T-helper 2 cell (primary cell): Measurements from ENCODE around the gene ARFGEF2.
"Not testable (repeated sequence)": the region's sequence is repeated elsewhere in the genome, so short reads cannot be mapped to it uniquely, and the experiment has no call there.

Source experiments
- DNase-seq, 5 experiments: peaks; one replicate each; pipeline versions ENCODE4 v3.0.0 to v3.0.0-alpha.2; 2012 to 2022

Gene ARFGEF2

DNA sequence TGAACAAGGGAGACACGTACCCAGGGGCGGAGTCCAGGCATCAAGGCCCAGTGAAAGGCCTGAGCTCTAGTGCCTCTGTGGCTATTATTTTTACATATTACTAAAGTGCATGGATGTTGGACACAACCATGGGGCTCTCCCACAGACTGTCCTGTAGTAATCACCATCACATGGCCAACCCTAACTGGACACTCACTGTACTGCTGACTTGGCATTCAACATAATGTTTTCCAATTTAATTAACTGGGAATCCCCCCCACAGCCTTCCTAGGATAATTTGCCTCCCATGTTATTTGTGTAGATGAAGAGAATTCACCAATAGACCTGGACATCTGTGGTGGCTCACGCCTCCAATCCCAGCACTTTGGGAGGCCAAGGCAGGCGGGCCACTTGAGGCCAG is 34.5 kb downstream of the ARFGEF2 start:
- no peak for DNase-seq

GRCh38 chr20:48957053-48957481 is 35.6 kb downstream of the ARFGEF2 start:
- DNase-seq, result no peak

DNA sequence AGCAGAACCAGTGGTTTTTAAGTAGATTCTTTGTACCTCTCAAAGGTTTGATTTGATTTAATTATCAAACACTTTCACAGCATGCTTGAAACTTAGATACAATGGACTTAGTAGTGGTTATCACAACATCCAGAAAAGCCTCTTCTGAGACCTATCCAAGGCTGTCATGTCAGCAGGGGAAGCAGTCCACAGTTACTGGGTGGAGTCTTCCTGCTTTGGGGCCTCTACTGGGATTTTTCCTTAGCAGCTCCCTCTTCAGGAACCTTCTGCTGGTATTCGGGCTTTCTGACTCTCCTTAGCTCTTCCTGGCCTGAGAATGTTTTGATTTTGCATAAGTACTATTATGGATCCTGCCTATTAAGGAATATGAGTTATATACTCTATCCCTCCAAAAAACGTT is 36.0 kb downstream of the ARFGEF2 start:
- no peak for DNase-seq

GRCh38 chr20:48958743-48959142 is 37.2 kb downstream of the ARFGEF2 start:
- DNase-seq, result no peak

DNA sequence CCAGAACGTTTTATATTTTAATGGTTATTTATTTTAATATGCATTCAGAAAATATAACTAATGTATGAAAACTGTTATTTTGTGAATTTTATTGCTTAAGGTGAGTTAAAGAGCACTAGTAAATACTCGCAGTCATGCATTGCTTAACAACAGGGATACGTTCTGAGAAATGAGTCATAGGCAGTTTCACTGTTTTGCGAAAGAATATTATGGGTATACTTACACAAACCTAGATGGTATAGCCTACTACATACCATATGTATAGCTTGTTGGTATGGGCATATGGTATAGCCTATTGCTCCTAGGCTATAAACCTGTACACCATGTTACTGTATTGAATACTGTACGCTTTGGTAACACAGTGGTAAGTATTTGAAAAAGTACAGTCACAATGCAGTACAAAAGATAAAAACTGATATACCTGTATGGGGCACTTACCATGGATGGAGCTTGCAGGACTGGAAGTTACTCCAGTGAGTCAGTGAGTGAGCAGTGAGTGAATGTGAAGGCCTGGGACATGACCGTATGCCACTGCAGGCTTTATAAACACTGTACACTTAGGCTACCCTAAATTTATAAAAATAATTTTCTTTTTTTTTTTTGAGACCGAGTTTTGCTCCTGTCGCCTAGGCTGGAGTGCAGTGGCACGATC is 38.5 kb downstream of the ARFGEF2 start:
- peak in 1 of 5 experiments; percentile 25 for DNase-seq

- no peak for DNase-seq
Measured at GRCh38 chr20:48962421-48962820, 40.9 kb downstream of the ARFGEF2 start.

DNA sequence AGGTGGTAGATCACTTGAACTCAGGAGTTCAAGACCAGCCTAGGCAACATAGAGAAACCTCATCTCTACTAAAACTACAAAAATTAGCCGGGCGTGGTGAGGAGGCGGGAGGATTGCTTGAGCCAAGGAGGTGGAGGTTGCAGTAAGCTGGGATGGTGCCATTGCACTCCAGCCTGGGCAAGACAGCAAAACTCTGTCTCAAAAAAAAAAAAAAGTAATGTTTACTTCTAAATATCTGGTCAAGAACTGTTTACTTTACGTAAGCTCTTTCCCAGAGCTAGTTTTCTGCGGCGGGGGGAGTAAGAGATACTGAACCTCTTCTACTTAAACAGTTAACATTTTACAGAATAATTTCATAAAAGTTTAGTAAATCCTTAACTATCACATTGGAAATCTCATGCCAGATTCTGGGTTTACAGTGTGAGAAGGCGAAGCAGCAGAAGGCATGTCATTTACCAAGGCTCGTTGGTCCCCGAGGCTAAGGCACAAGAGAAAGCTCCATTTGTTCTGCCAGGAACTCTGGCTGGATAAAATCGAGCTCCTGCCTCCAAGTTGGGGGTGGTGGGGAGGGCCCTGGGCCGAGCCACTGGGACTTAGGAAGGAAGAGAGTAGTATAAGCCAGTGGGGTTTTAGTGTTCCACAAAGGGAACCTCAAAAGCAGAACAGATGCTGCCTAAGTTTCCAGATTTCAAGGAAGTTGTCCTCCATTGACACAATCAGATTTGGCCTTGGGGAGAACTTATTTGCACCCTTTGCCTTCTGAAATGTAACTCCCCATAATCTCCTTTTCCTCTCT is 41.7 kb downstream of the ARFGEF2 start:
- no peak for DNase-seq

DNA sequence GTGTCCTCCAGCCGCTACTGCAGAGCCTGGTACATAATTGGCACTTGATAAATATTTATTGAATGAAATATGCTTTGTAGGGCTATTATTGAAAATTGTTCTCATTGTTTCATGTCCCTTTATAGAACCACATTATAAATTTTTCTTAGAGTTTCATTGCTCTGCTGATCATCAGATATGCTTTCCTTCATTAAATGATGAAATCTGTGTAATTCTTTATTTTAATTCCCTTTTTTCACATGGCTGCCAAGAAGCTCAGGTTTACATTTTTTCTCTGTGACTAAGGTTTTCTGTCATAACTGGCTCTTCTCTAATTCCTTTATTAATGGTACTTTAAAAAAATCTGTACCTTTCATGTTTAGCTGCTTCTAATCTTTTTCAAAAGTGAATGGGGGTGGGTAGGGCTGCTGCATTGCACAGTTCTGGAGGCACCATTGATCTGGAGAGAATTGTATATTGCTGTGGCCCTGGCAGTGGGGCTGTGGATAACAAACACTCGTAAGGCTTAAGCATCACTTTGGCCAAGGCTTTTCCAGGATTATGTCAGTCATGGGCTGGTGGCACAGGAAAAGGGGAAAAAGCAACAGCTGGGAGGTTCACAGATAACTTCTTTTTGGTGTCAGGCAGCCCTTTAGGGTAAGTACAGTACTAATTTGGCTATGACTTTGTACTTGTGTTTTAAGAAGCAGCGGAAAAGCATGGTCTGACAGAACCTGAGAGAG is 43.8 kb downstream of the ARFGEF2 start:
- no peak for DNase-seq

GRCh38 chr20:48970681-48971365 is 49.3 kb downstream of the ARFGEF2 start:
- DNase-seq, result no peak

- DNase-seq, result no peak
Measured at GRCh38 chr20:48971956-48972355, 50.4 kb downstream of the ARFGEF2 start.

- DNase-seq, result no peak
Measured at GRCh38 chr20:48972816-48973215, 51.3 kb downstream of the ARFGEF2 start.

- no peak for DNase-seq
Measured at GRCh38 chr20:48975955-48976354, 54.4 kb downstream of the ARFGEF2 start.

DNA sequence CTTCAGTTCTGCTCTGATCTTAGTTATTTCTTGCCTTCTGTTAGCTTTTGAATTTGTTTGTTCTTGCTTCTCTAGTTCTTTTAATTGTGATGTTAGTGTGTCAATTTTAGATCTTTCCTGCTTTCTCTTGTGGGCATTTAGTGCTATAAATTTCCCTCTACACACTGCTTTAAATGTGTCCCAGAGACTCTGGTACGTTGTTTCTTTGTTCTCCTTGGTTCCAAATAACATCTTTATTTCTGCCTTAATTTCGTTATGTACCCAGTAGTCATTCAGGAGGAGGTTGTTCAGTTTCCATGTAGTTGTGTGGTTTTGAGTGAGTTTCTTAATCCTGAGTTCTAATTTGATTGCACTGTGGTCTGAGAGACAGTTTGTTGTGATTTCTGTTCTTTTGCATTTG is 58.5 kb downstream of the ARFGEF2 start:
- DNase-seq, result not testable (repeated sequence)

DNA sequence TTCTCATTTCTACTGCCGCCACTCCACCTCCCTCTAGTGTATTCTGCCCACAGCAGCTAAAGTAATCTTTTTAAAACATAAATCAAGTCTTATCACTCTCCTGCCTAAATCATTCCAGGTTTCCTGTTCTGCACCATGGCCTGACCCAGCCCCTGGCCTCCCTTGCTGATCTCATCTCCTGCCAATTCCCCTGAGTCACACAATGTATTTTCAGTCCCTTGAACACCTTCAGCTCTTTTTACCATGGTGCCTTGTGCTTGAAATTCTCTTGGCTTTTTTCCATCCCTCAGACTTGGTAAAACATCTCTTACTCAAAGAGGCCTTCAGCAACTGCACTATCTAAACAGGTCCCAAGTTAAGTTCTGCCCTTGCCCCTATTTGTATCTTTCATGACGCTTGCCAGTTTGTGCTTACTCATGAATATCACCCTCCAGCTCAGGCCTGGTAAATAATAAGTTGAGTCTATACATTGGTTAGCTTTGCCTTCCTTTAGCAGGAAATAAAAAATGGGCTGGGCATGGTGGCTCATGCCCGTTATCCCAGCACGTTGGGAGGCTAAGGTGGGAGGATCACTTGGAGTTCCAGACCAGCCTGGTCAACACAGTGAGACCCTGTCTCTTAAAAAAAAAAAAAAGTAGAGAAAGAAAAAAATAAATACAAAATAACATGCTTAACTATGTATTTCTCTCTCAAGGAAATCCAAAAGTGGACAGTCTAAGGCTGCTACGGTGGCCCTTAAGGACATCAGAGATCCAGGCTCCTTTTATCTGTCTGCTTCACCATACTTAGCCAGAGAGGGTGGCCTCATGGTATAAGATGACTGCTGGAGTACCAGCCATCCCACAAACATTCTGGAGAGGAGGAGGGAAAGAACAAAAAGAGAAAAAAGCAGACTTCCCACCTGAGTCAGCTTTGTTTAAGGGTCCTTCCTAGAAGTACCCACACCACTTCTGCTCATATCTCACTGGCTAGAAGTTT is 62.2 kb downstream of the ARFGEF2 start:
- no peak for DNase-seq

DNA sequence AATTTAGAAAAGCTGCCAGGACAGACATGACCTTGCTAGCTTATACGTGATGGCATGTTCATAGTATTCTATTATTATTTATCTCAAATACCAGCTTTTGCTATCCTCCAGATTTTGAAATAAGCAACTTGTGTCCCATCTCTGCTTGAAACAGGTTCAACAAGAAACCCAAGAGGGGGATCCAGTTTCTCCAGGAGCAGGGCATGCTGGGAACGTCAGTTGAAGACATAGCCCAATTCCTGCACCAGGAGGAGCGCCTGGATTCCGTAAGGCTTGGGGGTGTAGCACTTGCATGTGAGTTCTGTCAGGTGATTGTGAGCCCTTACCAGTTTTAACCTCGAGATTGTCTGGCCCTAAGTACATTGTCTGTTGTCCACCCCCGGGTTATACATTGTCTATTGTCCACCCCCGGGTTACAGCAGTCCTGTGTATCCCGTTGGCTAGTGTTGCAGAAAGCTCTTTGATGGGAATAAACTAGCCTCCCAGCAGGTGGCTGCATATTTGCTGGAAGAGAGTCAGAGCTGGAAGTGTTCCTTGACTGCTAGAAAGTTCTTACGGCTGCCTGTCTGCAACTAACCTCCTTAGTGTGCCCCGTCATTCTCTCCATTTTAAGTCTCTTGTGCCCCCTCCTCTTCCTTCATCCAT is 63.2 kb downstream of the ARFGEF2 start:
- no peak for DNase-seq

- DNase-seq, result no peak
Measured at GRCh38 chr20:48986899-48987298, 65.4 kb downstream of the ARFGEF2 start.

DNA sequence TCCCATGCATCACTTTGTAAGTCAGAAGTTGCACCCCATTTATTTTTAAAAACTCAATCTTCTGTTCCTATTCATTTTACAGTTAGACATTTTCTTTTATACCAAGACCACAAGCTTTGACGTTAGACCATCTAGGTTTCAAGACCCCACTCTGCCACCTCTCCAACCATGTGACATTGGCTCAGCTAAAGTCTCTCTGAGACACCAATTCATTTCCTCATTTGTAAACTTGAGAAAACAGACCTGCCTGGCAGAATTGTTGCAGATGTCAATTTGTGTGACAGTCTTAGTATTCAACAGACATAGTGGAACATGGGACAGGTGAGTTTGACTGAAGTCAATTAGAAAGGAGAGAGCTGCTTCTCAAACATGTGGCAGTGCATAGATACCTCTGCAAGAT is 69.0 kb downstream of the ARFGEF2 start:
- peak in 1 of 5 experiments; percentile 21 for DNase-seq

GRCh38 chr20:48995589-48995988 is 74.1 kb downstream of the ARFGEF2 start:
- DNase-seq, result no peak

GRCh38 chr20:48999890-49000870 is 78.7 kb downstream of the ARFGEF2 start:
- no peak for DNase-seq

DNA sequence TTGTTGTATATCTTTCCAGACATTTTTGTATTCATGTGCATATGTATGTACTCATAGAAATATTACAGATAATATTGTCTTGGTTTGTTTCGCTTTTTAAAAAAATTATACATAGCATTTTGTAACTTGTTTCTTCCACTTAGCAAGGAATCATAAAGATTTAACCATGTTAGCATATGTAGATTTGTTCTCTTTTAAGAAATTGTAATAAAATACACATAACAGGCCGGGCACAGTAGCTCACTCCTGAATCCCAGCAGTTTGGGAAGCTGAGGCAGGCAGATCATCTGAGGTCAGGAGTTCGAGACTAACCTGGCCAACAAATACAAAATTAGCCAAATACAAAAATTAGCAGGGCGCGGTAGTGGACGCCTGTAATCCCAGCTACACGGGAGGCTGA is 80.2 kb downstream of the ARFGEF2 start:
- no peak for DNase-seq
